Activated T-helper 2 cell treated with anti-CD3 and anti-CD28 coated beads, Interferon-gamma antibody, Interleukin-2, Interleukin-4, amounts not matched to agents 10 μg/mL and 5 μg/mL and 100 μg/mL, durations not matched to agents 14 hours and 24 hours and 36 hours (primary cell): ENCODE results near the gene PGAP6. TPM values are rescaled to one million over a fixed set of nuclear protein-coding genes. Genes with fewer than 3 reads are reported as not detected.

Experiments used
- DNase-seq: peaks from one replicate; pipeline ENCODE4 v3.0.0; 2021; ENCODE audit warnings: low spot score
- H3K27ac Mint-ChIP-seq: one replicate; pipeline ENCODE4 v1.8.0; 2021; ENCODE audit warnings: mixed read lengths
- H3K27me3 Mint-ChIP-seq: one replicate; pipeline ENCODE4 v1.8.0; 2021; ENCODE audit warnings: low read depth, mixed read lengths
- H3K36me3 Mint-ChIP-seq: one replicate; pipeline ENCODE4 v1.8.0; 2021; ENCODE audit warnings: low read depth, mixed read lengths
- H3K4me1 Mint-ChIP-seq: one replicate; pipeline ENCODE4 v1.8.0; 2021; ENCODE audit warnings: low read depth, mixed read lengths
- H3K4me3 Mint-ChIP-seq: one replicate; pipeline ENCODE4 v1.8.0; 2021; ENCODE audit warnings: low read depth, mild to moderate bottlenecking, moderate library complexity, mixed read lengths
- H3K9me3 Mint-ChIP-seq: one replicate; pipeline ENCODE4 v1.8.0; 2021; ENCODE audit warnings: mixed read lengths
- intact Hi-C: fragments of 100-400 bp; cut with micrococcal nuclease; formaldehyde crosslinking; loops from one replicate; pipeline ENCODE4 v1.15.1; 2023
- total RNA-seq: library from RNA; stranded (reverse); gene quantifications from 2 replicates; pipeline ENCODE4 v1.2.3, GENCODE V29; 2022

The PGAP6 gene
- total RNA-seq, 1 donor from 2014 or later: 34.3 TPM

- Mint-ChIP-seq H3K4me3 (no peak overlapping the region), H3K36me3 (peaks cover 21% of the 10 kb centered on the region), H3K9me3 (no peaks in the 10 kb centered on the region), H3K4me1 (peaks cover 13% of the 10 kb centered on the region), H3K27ac (no peak overlapping the region), H3K27me3 (no peaks in the 10 kb centered on the region)
- DNase-seq: no peak
- intact Hi-C loops: no loop called here
These were observed 8.7 kb downstream of the PGAP6 start for GRCh38 chr16:373020-373598.

GRCh38 chr16:372302-372983 is 9.3 kb downstream of the PGAP6 start:
- no peak overlapping the region for H3K4me3 Mint-ChIP-seq
- peaks cover 21% of the 10 kb centered on the region for H3K36me3 Mint-ChIP-seq
- intact Hi-C loops: no loop called here
- H3K27me3 Mint-ChIP-seq: no peaks in the 10 kb centered on the region
- H3K4me1 Mint-ChIP-seq: peaks cover 13% of the 10 kb centered on the region
- no peak for DNase-seq
- H3K27ac Mint-ChIP-seq: no peak overlapping the region
- no peaks in the 10 kb centered on the region for H3K9me3 Mint-ChIP-seq

GRCh38 chr16:371515-372301 is 10.1 kb downstream of the PGAP6 start:
- intact Hi-C loops: no loop called here
- Mint-ChIP-seq H3K27me3 (no peaks in the 10 kb centered on the region), H3K4me3 (peak overlapping the region; percentile 13), H3K9me3 (no peaks in the 10 kb centered on the region), H3K27ac (no peak overlapping the region), H3K4me1 (peaks cover 13% of the 10 kb centered on the region), H3K36me3 (peaks cover 26% of the 10 kb centered on the region)
- no peak for DNase-seq

- H3K9me3 Mint-ChIP-seq: no peaks in the 10 kb centered on the region
- peak overlapping the region; percentile 77 for H3K27ac Mint-ChIP-seq
- H3K36me3 Mint-ChIP-seq: peaks cover 26% of the 10 kb centered on the region
- intact Hi-C loops: no loop called here
- no peak for DNase-seq
- no peaks in the 10 kb centered on the region for H3K27me3 Mint-ChIP-seq
- peak overlapping the region; percentile 83 for H3K4me3 Mint-ChIP-seq
- H3K4me1 Mint-ChIP-seq: peaks cover 13% of the 10 kb centered on the region
These were observed 10.7 kb downstream of the PGAP6 start for GRCh38 chr16:370979-371514.

DNA sequence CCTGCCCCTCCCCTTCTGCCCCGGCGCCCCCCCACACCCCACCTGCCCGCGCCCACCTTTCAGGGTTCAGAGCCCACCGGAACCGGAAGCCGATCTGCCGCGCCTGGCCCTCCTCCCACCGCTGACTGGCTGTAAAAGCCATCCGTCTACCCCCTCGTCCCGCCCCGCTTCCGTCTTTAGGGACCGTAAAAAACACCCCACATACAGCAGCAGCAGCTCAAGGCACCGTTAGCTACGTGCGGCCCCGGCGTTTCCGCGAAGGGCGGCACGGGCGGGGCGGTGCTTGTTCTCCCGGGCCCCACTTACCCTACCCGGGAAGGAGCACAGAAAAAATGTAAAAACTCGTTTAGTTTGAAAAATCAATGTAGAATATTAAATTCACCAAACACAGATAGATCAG is 11.3 kb downstream of the PGAP6 start, which contains the start of gene MRPL28:
Gene MRPL28, minus strand, starts transcription at position 96 of the 400 bp plus-strand sequence. CDS start 320 bp downstream, outside the sequence.
- DNase-seq: peak; percentile 93
- Mint-ChIP-seq H3K36me3 (peaks cover 26% of the 10 kb centered on the region), H3K9me3 (no peaks in the 10 kb centered on the region), H3K27ac (peak within 1 kb of the TSS; percentile 77), H3K4me3 (peak within 1 kb of the TSS; percentile 83), H3K4me1 (peaks cover 13% of the 10 kb centered on the region), H3K27me3 (no peaks in the 10 kb centered on the region)
- intact Hi-C loops: no loop called here

GRCh38 chr16:369866-370436 is 11.8 kb downstream of the PGAP6 start:
- H3K27ac Mint-ChIP-seq: no peak overlapping the region
- H3K9me3 Mint-ChIP-seq: no peaks in the 10 kb centered on the region
- DNase-seq: no peak
- H3K27me3 Mint-ChIP-seq: no peaks in the 10 kb centered on the region
- H3K36me3 Mint-ChIP-seq: peaks cover 26% of the 10 kb centered on the region
- peaks cover 13% of the 10 kb centered on the region for H3K4me1 Mint-ChIP-seq
- intact Hi-C loops: no loop called here
- peak overlapping the region; percentile 74 for H3K4me3 Mint-ChIP-seq

DNA sequence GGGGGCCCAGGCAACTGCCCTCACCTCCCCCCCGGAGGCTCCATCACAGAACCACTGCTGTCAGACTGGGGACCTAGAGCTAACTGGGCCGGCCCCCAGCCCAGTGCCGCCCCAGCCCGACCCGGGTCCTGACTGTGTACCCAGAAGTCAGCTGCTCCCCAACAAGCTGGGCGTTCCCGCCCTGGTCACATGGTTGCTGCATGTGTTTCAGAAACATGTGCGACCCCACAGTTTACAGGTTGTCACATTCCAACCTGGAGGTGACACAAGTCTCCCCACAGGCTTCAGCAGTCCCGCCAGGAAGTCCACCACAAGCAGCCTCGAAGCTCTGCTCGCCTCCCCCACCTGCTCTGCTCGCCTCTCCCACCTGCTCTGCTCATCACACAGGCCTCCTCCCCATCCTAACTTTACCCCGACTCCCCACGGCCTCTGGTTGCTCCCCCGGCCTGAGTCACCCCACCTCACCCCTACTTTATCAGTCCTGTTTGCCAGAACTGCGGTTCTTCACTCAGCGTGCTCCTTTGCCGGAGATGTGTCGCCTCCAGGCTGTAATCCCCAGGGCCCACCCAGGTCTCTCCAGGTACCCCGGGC is 12.4 kb downstream of the PGAP6 start:
- no peak for DNase-seq

DNA sequence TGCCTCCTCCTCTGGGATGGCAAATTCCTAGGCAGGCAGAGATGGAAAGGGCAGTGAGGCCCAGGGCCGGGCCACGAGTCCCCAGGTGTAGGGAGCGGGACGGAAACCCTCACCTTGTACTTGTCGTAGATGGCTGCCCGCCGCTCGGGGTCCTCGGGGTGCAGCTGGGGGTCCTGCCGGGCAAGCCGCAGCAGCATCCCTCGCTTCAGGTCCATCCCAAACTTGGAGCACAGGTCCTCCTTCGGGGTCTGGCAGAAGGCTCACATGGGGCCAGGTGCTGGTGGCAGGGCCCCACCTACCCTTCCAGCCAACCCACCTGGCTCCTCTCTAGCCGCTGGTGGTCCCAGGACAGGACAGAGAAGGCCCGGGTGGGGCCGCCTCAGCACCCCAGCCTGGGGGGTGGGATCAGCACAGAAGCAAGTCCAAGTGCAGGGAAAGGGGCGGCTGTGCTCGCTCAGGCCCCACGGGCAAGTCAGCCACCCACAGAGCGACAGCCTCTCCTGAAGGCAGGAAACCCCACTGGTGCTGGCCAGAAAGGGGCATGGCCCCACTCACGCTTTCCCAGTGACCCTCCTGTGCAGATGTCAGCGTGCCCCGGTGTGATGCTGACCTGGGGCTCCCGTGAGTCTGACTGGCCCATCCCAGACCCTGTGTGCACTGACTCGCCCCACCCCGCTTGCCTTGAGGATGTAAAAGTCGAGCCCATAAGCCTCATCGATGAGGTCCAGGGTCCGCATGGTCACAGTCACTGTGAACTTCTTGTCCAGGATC is 13.2 kb downstream of the PGAP6 start:
- H3K4me3 Mint-ChIP-seq: no peak overlapping the region
- no peak overlapping the region for H3K27ac Mint-ChIP-seq
- H3K36me3 Mint-ChIP-seq: peaks cover 26% of the 10 kb centered on the region
- no peak for DNase-seq
- no peaks in the 10 kb centered on the region for H3K9me3 Mint-ChIP-seq
- peaks cover 13% of the 10 kb centered on the region for H3K4me1 Mint-ChIP-seq
- no peaks in the 10 kb centered on the region for H3K27me3 Mint-ChIP-seq
- intact Hi-C loops: no loop called here

More for the DNA sequence above, 12.4 kb downstream of the PGAP6 start:
- H3K4me1 Mint-ChIP-seq: peaks cover 13% of the 10 kb centered on the region
- H3K4me3 Mint-ChIP-seq: peak overlapping the region; percentile 74
- peaks cover 26% of the 10 kb centered on the region for H3K36me3 Mint-ChIP-seq
- no peak overlapping the region for H3K27ac Mint-ChIP-seq
- intact Hi-C loops: no loop called here
- no peaks in the 10 kb centered on the region for H3K9me3 Mint-ChIP-seq
- H3K27me3 Mint-ChIP-seq: no peaks in the 10 kb centered on the region

DNA sequence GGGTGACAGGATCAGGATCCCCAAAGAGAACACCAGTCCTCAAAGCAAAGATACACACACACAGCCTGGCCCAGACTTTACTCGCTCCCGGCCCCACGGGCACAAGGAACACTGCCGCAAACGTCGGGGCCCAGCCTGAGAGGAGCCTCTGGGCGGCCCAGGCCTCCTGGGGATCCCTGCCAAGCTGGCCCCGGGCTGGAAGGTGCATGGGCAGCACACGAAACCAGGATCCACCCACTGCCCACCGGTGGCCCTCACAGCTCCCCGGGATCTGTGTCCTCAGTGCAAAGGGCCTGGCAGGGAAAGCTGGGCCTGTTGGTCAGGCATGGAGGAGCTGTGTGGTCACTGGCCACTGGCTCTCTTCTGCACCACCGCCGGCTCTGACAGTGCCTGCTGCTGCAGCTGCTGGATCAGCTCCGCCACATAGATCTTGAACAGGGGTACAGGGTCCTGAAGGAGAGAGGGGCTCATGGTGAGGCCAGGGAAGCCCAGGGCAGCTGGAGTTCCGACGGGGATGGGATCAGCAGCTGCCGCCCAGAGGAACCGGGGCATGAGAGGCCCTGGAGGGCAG is 14.4 kb downstream of the PGAP6 start:
- peaks cover 13% of the 10 kb centered on the region for H3K4me1 Mint-ChIP-seq
- no peak for DNase-seq
- H3K4me3 Mint-ChIP-seq: no peak overlapping the region
- intact Hi-C loops: no loop called here
- H3K27me3 Mint-ChIP-seq: no peaks in the 10 kb centered on the region
- peaks cover 22% of the 10 kb centered on the region for H3K36me3 Mint-ChIP-seq
- H3K27ac Mint-ChIP-seq: no peak overlapping the region
- H3K9me3 Mint-ChIP-seq: no peaks in the 10 kb centered on the region

DNA sequence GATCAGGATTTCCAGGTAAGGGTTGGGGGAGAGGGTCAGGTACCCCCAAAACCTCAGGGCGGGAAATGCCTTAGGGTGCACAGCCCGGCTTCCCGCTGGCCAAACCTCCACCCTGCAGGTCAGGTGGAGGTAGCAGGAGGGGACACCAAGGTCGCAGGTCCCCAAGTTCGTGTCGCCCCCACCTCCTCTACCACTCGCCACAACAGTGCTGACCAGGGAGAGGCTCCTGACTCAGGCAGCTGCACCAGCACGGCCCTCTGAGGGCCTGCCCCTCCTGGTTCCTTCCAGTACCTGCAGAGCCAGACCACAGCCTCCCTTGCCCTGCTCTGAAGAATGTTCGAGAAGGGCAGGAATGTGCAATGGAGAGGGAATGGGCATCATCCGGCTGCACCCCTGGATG is 15.3 kb downstream of the PGAP6 start:
- no peak for DNase-seq

DNA sequence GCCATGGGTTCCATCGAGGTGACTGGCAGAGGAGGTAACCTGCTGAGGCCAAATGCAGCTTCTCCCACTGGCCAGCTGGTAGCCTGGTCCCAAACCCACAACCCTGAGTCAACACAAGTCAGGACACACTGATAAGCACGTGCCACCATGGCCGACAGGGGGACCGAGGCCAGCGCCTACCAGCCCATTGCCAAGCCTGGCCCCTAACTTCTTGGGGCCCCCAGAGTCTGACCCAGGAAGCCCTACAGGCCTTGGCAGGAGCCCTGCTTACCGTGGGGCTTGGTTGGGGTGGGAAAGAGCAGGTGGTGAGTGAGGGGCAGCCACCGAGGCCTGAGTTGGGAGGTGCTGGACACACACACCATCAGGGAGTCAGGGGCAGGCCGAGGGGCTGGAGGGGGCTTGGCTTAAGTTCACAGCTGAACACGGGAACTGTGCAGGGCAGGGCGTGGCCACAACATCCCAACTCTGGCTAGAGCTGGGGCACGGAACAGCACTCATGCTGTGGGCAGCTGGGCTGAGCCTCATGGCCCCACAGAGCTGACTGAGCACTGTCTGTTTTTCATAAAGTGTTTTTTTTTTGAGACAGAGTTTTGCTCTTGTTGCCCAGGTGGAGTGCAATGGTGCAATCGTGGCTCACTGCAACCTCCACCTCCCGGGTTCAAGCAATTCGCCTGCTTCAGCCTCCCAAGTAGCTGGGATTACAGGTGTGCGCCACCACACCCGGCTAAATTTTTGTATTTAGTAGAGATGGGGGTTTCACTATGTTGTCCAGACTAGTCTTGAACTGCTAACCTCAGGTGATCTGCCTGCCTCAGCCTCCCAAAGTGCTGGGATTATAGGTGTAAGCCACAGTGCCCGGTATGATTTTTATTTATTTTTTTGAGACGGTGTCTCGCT is 16.9 kb downstream of the PGAP6 start:
- no peaks in the 10 kb centered on the region for H3K27me3 Mint-ChIP-seq
- H3K36me3 Mint-ChIP-seq: peaks cover 18% of the 10 kb centered on the region
- intact Hi-C loops: loop anchor here (5.0 kb wide), 1 partner anchor 248 kb away; no protein-coding TSS in a partner anchor
- no peak for DNase-seq
- no peak overlapping the region for H3K4me3 Mint-ChIP-seq
- H3K9me3 Mint-ChIP-seq: no peaks in the 10 kb centered on the region
- peaks cover 7% of the 10 kb centered on the region for H3K4me1 Mint-ChIP-seq
- no peak overlapping the region for H3K27ac Mint-ChIP-seq

More for the DNA sequence above, 15.3 kb downstream of the PGAP6 start:
- Mint-ChIP-seq H3K27me3 (no peaks in the 10 kb centered on the region), H3K4me3 (no peak overlapping the region), H3K9me3 (no peaks in the 10 kb centered on the region), H3K36me3 (peaks cover 22% of the 10 kb centered on the region), H3K4me1 (peaks cover 16% of the 10 kb centered on the region), H3K27ac (no peak overlapping the region)
- intact Hi-C loops: no loop called here
